HG02840 (cell line): ENCODE results near the gene MTSS2.

Experiments used
- ATAC-seq: cut with Tn5 transposase; IDR thresholded peaks from one replicate; pipeline ENCODE4 v1.9.1; 2021; ENCODE audit warnings: mild to moderate bottlenecking, moderate library complexity, moderate number of reproducible peaks; ENCODE audit not compliant: unreplicated experiment, low FRiP score

The MTSS2 gene

GRCh38 chr16:70685938-70686375, at the start of gene MTSS2:
MTSS2 (minus strand) TSS chr16:70686053; CDS start chr16:70685791, 262 bp downstream.
- ATAC-seq, result no peak

GRCh38 chr16:70735141-70735979, 49.5 kb upstream of the MTSS2 start:
- ATAC-seq, result no peak

GRCh38 chr16:70734522-70735095, 48.8 kb upstream of the MTSS2 start:
- ATAC-seq, result no peak

- no peak for ATAC-seq
Observed at GRCh38 chr16:70730944-70731343, 45.1 kb upstream of the MTSS2 start.

- no peak for ATAC-seq
Observed at GRCh38 chr16:70730031-70730430, 44.2 kb upstream of the MTSS2 start.

- ATAC-seq, result no peak
Observed at GRCh38 chr16:70729292-70729691, 43.4 kb upstream of the MTSS2 start.

GRCh38 chr16:70728150-70728549, 42.3 kb upstream of the MTSS2 start:
- ATAC-seq, result no peak

GRCh38 chr16:70726892-70727361, 41.1 kb upstream of the MTSS2 start:
- ATAC-seq, result no peak

GRCh38 chr16:70725912-70726828, 40.3 kb upstream of the MTSS2 start:
- no peak for ATAC-seq

GRCh38 chr16:70725024-70725911, 39.4 kb upstream of the MTSS2 start:
- ATAC-seq, result no peak

- no peak for ATAC-seq
Observed at GRCh38 chr16:70724146-70725023, 38.5 kb upstream of the MTSS2 start.

- ATAC-seq, result no peak
Observed at GRCh38 chr16:70723740-70724145, 37.9 kb upstream of the MTSS2 start.

- no peak for ATAC-seq
Observed at GRCh38 chr16:70721202-70721963, 35.5 kb upstream of the MTSS2 start.

- ATAC-seq, result no peak
Observed at GRCh38 chr16:70720425-70721201, 34.8 kb upstream of the MTSS2 start.

GRCh38 chr16:70717065-70717464, 31.2 kb upstream of the MTSS2 start:
- ATAC-seq, result no peak

GRCh38 chr16:70715860-70716357, 30.1 kb upstream of the MTSS2 start:
- no peak for ATAC-seq
